ENCODE results near the gene GFOD2. TPM values are rescaled to one million over a fixed set of nuclear protein-coding genes. Genes with fewer than 3 reads are reported as not detected.

The GFOD2 gene
- total and polyA plus RNA-seq, 2 of the 8 experiments (the other 6 are each of a cell fraction or from before 2014, with no cell fraction given): 21.4 to 33.2 TPM

DNA sequence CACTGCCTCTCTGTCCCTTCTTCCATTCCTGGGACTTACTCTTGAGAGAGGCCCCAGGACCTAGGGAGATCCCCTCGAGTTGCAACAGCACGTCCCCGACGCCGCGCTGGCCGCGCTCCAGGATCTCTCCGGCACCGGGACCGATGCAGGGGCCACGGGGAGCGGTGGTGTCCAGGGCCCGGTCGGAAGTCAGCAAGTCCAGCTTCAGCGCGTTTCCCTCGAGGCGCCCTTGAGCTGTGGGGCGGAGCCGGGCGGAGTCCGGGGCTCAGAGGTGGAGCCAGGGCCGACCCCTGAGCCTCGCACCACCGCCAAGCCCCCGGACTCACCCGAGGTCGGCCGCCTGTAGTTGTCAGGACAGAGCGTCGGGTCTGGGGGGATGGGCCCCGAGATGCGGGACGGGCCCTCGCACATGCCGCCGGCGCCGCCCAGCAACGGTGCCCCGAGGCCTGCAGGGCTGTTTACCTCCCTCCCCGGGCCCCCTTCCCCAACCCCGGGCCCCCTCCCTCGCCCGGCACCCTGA is 53.0 kb downstream of the GFOD2 start (continued):
- TF ChIP-seq, protein P1, sequence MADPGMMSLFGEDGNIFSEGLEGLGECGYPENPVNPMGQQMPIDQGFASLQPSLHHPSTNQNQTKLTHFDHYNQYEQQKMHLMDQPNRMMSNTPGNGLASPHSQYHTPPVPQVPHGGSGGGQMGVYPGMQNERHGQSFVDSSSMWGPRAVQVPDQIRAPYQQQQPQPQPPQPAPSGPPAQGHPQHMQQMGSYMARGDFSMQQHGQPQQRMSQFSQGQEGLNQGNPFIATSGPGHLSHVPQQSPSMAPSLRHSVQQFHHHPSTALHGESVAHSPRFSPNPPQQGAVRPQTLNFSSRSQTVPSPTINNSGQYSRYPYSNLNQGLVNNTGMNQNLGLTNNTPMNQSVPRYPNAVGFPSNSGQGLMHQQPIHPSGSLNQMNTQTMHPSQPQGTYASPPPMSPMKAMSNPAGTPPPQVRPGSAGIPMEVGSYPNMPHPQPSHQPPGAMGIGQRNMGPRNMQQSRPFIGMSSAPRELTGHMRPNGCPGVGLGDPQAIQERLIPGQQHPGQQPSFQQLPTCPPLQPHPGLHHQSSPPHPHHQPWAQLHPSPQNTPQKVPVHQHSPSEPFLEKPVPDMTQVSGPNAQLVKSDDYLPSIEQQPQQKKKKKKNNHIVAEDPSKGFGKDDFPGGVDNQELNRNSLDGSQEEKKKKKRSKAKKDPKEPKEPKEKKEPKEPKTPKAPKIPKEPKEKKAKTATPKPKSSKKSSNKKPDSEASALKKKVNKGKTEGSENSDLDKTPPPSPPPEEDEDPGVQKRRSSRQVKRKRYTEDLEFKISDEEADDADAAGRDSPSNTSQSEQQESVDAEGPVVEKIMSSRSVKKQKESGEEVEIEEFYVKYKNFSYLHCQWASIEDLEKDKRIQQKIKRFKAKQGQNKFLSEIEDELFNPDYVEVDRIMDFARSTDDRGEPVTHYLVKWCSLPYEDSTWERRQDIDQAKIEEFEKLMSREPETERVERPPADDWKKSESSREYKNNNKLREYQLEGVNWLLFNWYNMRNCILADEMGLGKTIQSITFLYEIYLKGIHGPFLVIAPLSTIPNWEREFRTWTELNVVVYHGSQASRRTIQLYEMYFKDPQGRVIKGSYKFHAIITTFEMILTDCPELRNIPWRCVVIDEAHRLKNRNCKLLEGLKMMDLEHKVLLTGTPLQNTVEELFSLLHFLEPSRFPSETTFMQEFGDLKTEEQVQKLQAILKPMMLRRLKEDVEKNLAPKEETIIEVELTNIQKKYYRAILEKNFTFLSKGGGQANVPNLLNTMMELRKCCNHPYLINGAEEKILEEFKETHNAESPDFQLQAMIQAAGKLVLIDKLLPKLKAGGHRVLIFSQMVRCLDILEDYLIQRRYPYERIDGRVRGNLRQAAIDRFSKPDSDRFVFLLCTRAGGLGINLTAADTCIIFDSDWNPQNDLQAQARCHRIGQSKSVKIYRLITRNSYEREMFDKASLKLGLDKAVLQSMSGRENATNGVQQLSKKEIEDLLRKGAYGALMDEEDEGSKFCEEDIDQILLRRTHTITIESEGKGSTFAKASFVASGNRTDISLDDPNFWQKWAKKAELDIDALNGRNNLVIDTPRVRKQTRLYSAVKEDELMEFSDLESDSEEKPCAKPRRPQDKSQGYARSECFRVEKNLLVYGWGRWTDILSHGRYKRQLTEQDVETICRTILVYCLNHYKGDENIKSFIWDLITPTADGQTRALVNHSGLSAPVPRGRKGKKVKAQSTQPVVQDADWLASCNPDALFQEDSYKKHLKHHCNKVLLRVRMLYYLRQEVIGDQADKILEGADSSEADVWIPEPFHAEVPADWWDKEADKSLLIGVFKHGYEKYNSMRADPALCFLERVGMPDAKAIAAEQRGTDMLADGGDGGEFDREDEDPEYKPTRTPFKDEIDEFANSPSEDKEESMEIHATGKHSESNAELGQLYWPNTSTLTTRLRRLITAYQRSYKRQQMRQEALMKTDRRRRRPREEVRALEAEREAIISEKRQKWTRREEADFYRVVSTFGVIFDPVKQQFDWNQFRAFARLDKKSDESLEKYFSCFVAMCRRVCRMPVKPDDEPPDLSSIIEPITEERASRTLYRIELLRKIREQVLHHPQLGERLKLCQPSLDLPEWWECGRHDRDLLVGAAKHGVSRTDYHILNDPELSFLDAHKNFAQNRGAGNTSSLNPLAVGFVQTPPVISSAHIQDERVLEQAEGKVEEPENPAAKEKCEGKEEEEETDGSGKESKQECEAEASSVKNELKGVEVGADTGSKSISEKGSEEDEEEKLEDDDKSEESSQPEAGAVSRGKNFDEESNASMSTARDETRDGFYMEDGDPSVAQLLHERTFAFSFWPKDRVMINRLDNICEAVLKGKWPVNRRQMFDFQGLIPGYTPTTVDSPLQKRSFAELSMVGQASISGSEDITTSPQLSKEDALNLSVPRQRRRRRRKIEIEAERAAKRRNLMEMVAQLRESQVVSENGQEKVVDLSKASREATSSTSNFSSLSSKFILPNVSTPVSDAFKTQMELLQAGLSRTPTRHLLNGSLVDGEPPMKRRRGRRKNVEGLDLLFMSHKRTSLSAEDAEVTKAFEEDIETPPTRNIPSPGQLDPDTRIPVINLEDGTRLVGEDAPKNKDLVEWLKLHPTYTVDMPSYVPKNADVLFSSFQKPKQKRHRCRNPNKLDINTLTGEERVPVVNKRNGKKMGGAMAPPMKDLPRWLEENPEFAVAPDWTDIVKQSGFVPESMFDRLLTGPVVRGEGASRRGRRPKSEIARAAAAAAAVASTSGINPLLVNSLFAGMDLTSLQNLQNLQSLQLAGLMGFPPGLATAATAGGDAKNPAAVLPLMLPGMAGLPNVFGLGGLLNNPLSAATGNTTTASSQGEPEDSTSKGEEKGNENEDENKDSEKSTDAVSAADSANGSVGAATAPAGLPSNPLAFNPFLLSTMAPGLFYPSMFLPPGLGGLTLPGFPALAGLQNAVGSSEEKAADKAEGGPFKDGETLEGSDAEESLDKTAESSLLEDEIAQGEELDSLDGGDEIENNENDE (IDR thresholded peaks at IDR 0.05; ENCODE audit: insufficient replicate concordance, low read length): no peak
- TF ChIP-seq, protein P2, sequence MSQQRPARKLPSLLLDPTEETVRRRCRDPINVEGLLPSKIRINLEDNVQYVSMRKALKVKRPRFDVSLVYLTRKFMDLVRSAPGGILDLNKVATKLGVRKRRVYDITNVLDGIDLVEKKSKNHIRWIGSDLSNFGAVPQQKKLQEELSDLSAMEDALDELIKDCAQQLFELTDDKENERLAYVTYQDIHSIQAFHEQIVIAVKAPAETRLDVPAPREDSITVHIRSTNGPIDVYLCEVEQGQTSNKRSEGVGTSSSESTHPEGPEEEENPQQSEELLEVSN (IDR thresholded peaks at IDR 0.05): peak; percentile 10; the same call in 1 of the 2 replicates
- TF ChIP-seq, protein P3, sequence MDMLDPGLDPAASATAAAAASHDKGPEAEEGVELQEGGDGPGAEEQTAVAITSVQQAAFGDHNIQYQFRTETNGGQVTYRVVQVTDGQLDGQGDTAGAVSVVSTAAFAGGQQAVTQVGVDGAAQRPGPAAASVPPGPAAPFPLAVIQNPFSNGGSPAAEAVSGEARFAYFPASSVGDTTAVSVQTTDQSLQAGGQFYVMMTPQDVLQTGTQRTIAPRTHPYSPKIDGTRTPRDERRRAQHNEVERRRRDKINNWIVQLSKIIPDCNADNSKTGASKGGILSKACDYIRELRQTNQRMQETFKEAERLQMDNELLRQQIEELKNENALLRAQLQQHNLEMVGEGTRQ (IDR thresholded peaks at IDR 0.05; ENCODE audit: low read length): no peak
- TF ChIP-seq HDAC2 (IDR thresholded peaks at IDR 0.05; ENCODE audit: borderline replicate concordance in 1 of 2, low read depth in 2 of 2, low read length in 2 of 2) (no peak), SIX5 (IDR thresholded peaks at IDR 0.05; ENCODE audit: low read depth, low read length) (no peak), TEAD4 (IDR thresholded peaks at IDR 0.05; ENCODE audit: low read depth, low read length) (no peak), SP4 (IDR thresholded peaks at IDR 0.05; ENCODE audit: low read length) (no peak), ZNF274 (IDR thresholded peaks at IDR 0.05; ENCODE audit: borderline replicate concordance, extremely low read depth, low read length) (no peak)
- TF ChIP-seq, protein P4, sequence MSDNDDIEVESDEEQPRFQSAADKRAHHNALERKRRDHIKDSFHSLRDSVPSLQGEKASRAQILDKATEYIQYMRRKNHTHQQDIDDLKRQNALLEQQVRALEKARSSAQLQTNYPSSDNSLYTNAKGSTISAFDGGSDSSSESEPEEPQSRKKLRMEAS (IDR thresholded peaks at IDR 0.05): peak; percentile 64; the same call in 1 of the 2 replicates

Measured in H1 (cell line).